HG02973 (cell line): ENCODE data around the gene HSPB2.
"Not testable (repeated sequence)": the region's sequence is repeated elsewhere in the genome, so short reads cannot be mapped to it uniquely, and the experiment has no call there.

Experiments used
- ATAC-seq: cut with Tn5 transposase; IDR thresholded peaks from one replicate; pipeline ENCODE4 v1.9.1; 2021; ENCODE audit warnings: moderate library complexity; ENCODE audit not compliant: unreplicated experiment

Gene HSPB2

GRCh38 chr11:111912535-111912934 is at the start of gene HSPB2:
Gene HSPB2 (plus strand): TSS chr11:111912734. CDS start chr11:111912830, 96 bp downstream.
- ATAC-seq: no peak

- no peak for ATAC-seq
These were observed 42.4 kb upstream of the HSPB2 start for GRCh38 chr11:111870113-111870512.

GRCh38 chr11:111870522-111870885 is 42.0 kb upstream of the HSPB2 start:
- ATAC-seq: no peak

GRCh38 chr11:111870886-111871692 is 41.4 kb upstream of the HSPB2 start, which contains the start of gene ALG9:
Gene ALG9 (minus strand): TSS chr11:111871581. CDS start chr11:111871482, 99 bp downstream.
- peak; percentile 83 for ATAC-seq

- no peak for ATAC-seq
These were observed 40.8 kb upstream of the HSPB2 start for GRCh38 chr11:111871693-111872161.

GRCh38 chr11:111878385-111878848 is 34.1 kb upstream of the HSPB2 start:
- ATAC-seq: no peak

- peak; percentile 84 for ATAC-seq
These were observed 33.5 kb upstream of the HSPB2 start, which contains the start of the genes CFAP68 and FDXACB1 for GRCh38 chr11:111878849-111879636. Gene CFAP68 (plus strand): TSS chr11:111879541. CDS start chr11:111879561, 20 bp downstream. Gene FDXACB1 (minus strand): TSS chr11:111879165. CDS start chr11:111879132, 33 bp downstream.

GRCh38 chr11:111879637-111879960 is 32.9 kb upstream of the HSPB2 start:
- ATAC-seq: peak; percentile 12

GRCh38 chr11:111882202-111882601 is 30.3 kb upstream of the HSPB2 start:
- no peak for ATAC-seq

- not testable (repeated sequence) for ATAC-seq
These were observed 27.5 kb upstream of the HSPB2 start for GRCh38 chr11:111885053-111885452.

- ATAC-seq: no peak
These were observed 26.5 kb upstream of the HSPB2 start for GRCh38 chr11:111886032-111886431.

GRCh38 chr11:111886844-111887243 is 25.7 kb upstream of the HSPB2 start:
- ATAC-seq: no peak

- ATAC-seq: no peak
These were observed 7.1 kb upstream of the HSPB2 start for GRCh38 chr11:111905411-111905810.

- no peak for ATAC-seq
These were observed 5.9 kb upstream of the HSPB2 start for GRCh38 chr11:111906680-111907079.

- ATAC-seq: no peak
These were observed 3.8 kb upstream of the HSPB2 start for GRCh38 chr11:111908639-111909305.

GRCh38 chr11:111909378-111909777 is 3.2 kb upstream of the HSPB2 start:
- no peak for ATAC-seq

- ATAC-seq: no peak
These were observed 1.6 kb upstream of the HSPB2 start for GRCh38 chr11:111910676-111911562.

- no peak for ATAC-seq
These were observed 752 bp upstream of the HSPB2 start, which contains the start of gene CRYAB for GRCh38 chr11:111911563-111912401. Gene CRYAB (minus strand): TSS chr11:111911770. CDS start chr11:111911724, 46 bp downstream.
